H1 (cell line): Measurements from ENCODE around the gene CAMSAP1. TPM values are rescaled to one million over a fixed set of nuclear protein-coding genes. Genes with fewer than 3 reads are reported as not detected.

Experiments
- CTCF ChIA-PET: fragments of 300-600 bp; sonication (Branson Sonifier 250); formaldehyde crosslinking; loops from one replicate; lab custom pipeline; 2021; ENCODE audit not compliant: partially characterized antibody; lab: Charles Lee
- POLR2A ChIA-PET: fragments of 300-600 bp; sonication (Branson Sonifier 250); formaldehyde crosslinking; loops from one replicate; lab custom pipeline; 2021; ENCODE audit warnings: inconsistent platforms; ENCODE audit not compliant: partially characterized antibody; lab: Charles Lee
- DNase-seq, 2 experiments: peaks; one replicate each; pipeline versions ENCODE4 v3.0.0 to v3.0.0-alpha.2; 2010 to 2022; ENCODE audit warnings: low spot score in 2 of 2, low read depth in 1 of 2, mixed read lengths in 1 of 2
- FAIRE-seq: peaks from 2 replicates; lab custom pipeline; 2011; peaks lifted over from hg19 to GRCh38; lab: Jason Lieb, UNC
- H2AFZ ChIP-seq: 2 replicates; pipeline ENCODE4 v1.8.1; 2012; ENCODE audit warnings: low read length, inconsistent platforms
- H2AK5ac ChIP-seq: 2 replicates; pipeline ENCODE4 v1.6.1; 2013; ENCODE audit warnings: low read depth, low read length
- H2BK120ac ChIP-seq: replicated peaks from 2 replicates; pipeline ENCODE3; 2013; ENCODE audit warnings: low read depth, low read length, inconsistent platforms
- H2BK12ac ChIP-seq: 2 replicates; pipeline ENCODE4 v1.6.1; 2013; ENCODE audit warnings: low read depth, low read length
- H2BK15ac ChIP-seq: 2 replicates; pipeline ENCODE4 v1.6.1; 2013; ENCODE audit warnings: low read length
- H2BK20ac ChIP-seq: 2 replicates; pipeline ENCODE4 v1.6.1; 2013; ENCODE audit warnings: low read length
- H2BK5ac ChIP-seq: 2 replicates; pipeline ENCODE4 v1.6.1; 2013; ENCODE audit warnings: low read depth, low read length
- H3K14ac ChIP-seq: 2 replicates; pipeline ENCODE4 v1.6.1; 2013; ENCODE audit warnings: inconsistent platforms; ENCODE audit not compliant: insufficient read length
- H3K18ac ChIP-seq: 2 replicates; pipeline ENCODE4 v1.6.1; 2013; ENCODE audit warnings: low read length; ENCODE audit errors: extremely low read depth
- H3K23ac ChIP-seq: 2 replicates; pipeline ENCODE4 v1.6.1; 2013; ENCODE audit warnings: inconsistent platforms; ENCODE audit not compliant: insufficient read length
- H3K23me2 ChIP-seq: 2 replicates; pipeline ENCODE4 v1.6.1; 2013; ENCODE audit warnings: low read depth, low read length
- H3K27ac ChIP-seq: 2 replicates; pipeline ENCODE4 v1.6.1; 2011; ENCODE audit warnings: low read depth, low read length, inconsistent platforms
- H3K27me3 ChIP-seq, 4 experiments: replicated peaks in 1 of 4; 1 replicate in 1 of 4; 2 replicates in 3 of 4; pipeline versions ENCODE4 v1.6.1 to v1.8.1; 2011 to 2013; ENCODE audit warnings: low read length in 3 of 4, mild to moderate bottlenecking in 3 of 4, inconsistent platforms in 2 of 4, mixed read lengths in 2 of 4, moderate library complexity in 1 of 4; ENCODE audit not compliant: control insufficient read depth in 3 of 4, insufficient read depth in 3 of 4; ENCODE audit errors: extremely low read depth in 1 of 4
- H3K36me3 ChIP-seq, 4 experiments: 2 replicates each; pipeline versions ENCODE4 v1.6.1 to v1.8.1; 2011 to 2013; ENCODE audit warnings: mild to moderate bottlenecking in 4 of 4, low read length in 3 of 4, moderate library complexity in 2 of 4, control low read depth in 1 of 4, inconsistent platforms in 1 of 4; ENCODE audit not compliant: insufficient read depth in 4 of 4, control insufficient read depth in 2 of 4
- H3K4ac ChIP-seq: replicated peaks from 2 replicates; pipeline ENCODE3; 2013; ENCODE audit warnings: low read length, low read depth, mixed read lengths, inconsistent platforms; ENCODE audit not compliant: insufficient read length
- H3K4me1 ChIP-seq, 4 experiments: replicated peaks in 1 of 4; 1 replicate in 1 of 4; 2 replicates in 3 of 4; pipeline versions ENCODE4 v1.6.1 to v1.8.1; 2011 to 2013; ENCODE audit warnings: low read length in 3 of 4, inconsistent platforms in 2 of 4, mixed read lengths in 1 of 4; ENCODE audit not compliant: insufficient read depth in 4 of 4, control insufficient read depth in 3 of 4
- H3K4me2 ChIP-seq, 2 experiments: 2 replicates each; pipeline versions ENCODE4 v1.6.1 to v1.8.1; 2011 to 2013; ENCODE audit warnings: low read depth in 2 of 2, low read length in 2 of 2, control low read depth in 1 of 2, inconsistent platforms in 1 of 2, mild to moderate bottlenecking in 1 of 2; ENCODE audit not compliant: insufficient read depth in 1 of 2
- H3K4me3 ChIP-seq, 4 experiments: fragments of 200-600, 300-600 bp in 1 of 4; sonication (generic), shearing (Covaris generic), sonication (Bioruptor Twin) in 1 of 4; 2 replicates each; pipeline versions ENCODE4 v1.5.1 to v1.8.1; 2011 to 2016; ENCODE audit warnings: low read length in 4 of 4, low read depth in 3 of 4, control low read depth in 2 of 4, inconsistent platforms in 2 of 4, mild to moderate bottlenecking in 2 of 4, mixed read lengths in 1 of 4, moderate library complexity in 1 of 4; ENCODE audit not compliant: insufficient read depth in 2 of 4; ENCODE audit errors: extremely low read depth in 1 of 4
- H3K56ac ChIP-seq: replicated peaks from 2 replicates; pipeline ENCODE3; 2013; ENCODE audit warnings: low read depth, mild to moderate bottlenecking, mixed read lengths, low read length, inconsistent platforms; ENCODE audit not compliant: insufficient read length
- H3K79me1 ChIP-seq: 2 replicates; pipeline ENCODE4 v1.6.1; 2013; ENCODE audit warnings: low read depth, low read length, control low read depth
- H3K79me2 ChIP-seq, 2 experiments: 2 replicates each; pipeline versions ENCODE4 v1.6.1 to v1.8.1; 2012 to 2013; ENCODE audit warnings: low read length in 2 of 2, mild to moderate bottlenecking in 2 of 2, inconsistent platforms in 1 of 2; ENCODE audit not compliant: insufficient read depth in 2 of 2, control insufficient read depth in 1 of 2
- H3K9ac ChIP-seq, 4 experiments: replicated peaks in 1 of 4; 1 replicate in 1 of 4; 2 replicates in 3 of 4; pipeline versions ENCODE4 v1.6.1 to v1.8.1; 2011 to 2013; ENCODE audit warnings: low read depth in 3 of 4, low read length in 3 of 4, control low read depth in 2 of 4, mild to moderate bottlenecking in 2 of 4, moderate library complexity in 2 of 4, inconsistent platforms in 1 of 4; ENCODE audit errors: extremely low read depth in 1 of 4
- H3K9me3 ChIP-seq, 2 experiments: 2 replicates each; pipeline versions ENCODE4 v1.6.1 to v1.8.1; 2012 to 2013; ENCODE audit warnings: mild to moderate bottlenecking in 2 of 2, moderate library complexity in 2 of 2, control low read depth in 1 of 2, inconsistent platforms in 1 of 2, low read depth in 1 of 2, low read length in 1 of 2, mixed read lengths in 1 of 2; ENCODE audit not compliant: insufficient read depth in 2 of 2
- H4K20me1 ChIP-seq, 2 experiments: replicated peaks in 1 of 2; 2 replicates each; pipeline versions ENCODE3 to v1.8.1; 2011 to 2013; ENCODE audit warnings: inconsistent platforms in 2 of 2, low read length in 2 of 2, mild to moderate bottlenecking in 1 of 2; ENCODE audit not compliant: insufficient read depth in 2 of 2, control insufficient read depth in 1 of 2
- H4K5ac ChIP-seq: 2 replicates; pipeline ENCODE4 v1.6.1; 2013; ENCODE audit warnings: low read length, low read depth, mixed read lengths, inconsistent platforms; ENCODE audit not compliant: insufficient read length
- H4K8ac ChIP-seq: 2 replicates; pipeline ENCODE4 v1.8.0; 2013; ENCODE audit warnings: mild to moderate bottlenecking, moderate library complexity, low read length, inconsistent platforms; ENCODE audit not compliant: insufficient read depth; ENCODE audit errors: extremely low read depth
- H4K91ac ChIP-seq: replicated peaks from 2 replicates; pipeline ENCODE3; 2013; ENCODE audit warnings: low read length, mixed read lengths, inconsistent platforms; ENCODE audit not compliant: insufficient read length
- POU5F1 ChIP-seq: IDR thresholded peaks from 2 replicates; pipeline ENCODE4 v1.6.1; 2011; ENCODE audit warnings: low read depth, mild to moderate bottlenecking, low read length, moderate library complexity
- SIX5 ChIP-seq: IDR thresholded peaks from 2 replicates; pipeline ENCODE4 v1.6.1; 2011; ENCODE audit warnings: mild to moderate bottlenecking, low read depth, low read length
- ZNF274 ChIP-seq: IDR thresholded peaks from 2 replicates; pipeline ENCODE4 v1.7.0; 2012; ENCODE audit warnings: low read length, borderline replicate concordance; ENCODE audit errors: extremely low read depth
- WGBS, 2 experiments: shearing (Covaris generic) in 1 of 2; methylation state at CpG; one replicate each; pipeline versions ENCODE4 v1.1.6 to v1.1.7; 2013 to 2015; ENCODE audit warnings: low lambda C conversion rate in 2 of 2, mixed read lengths in 2 of 2, inconsistent platforms in 1 of 2, low coverage in 1 of 2, missing lambda C conversion rate in 1 of 2; ENCODE audit not compliant: insufficient replicate concordance in 2 of 2, insufficient coverage in 1 of 2, insufficient read length in 1 of 2; ENCODE audit errors: extremely low coverage in 1 of 2, missing lambda C conversion rate in 1 of 2; 5-methylcytosine and 5-hydroxymethylcytosine counted together
- polyA plus RNA-seq, 7 experiments: library from polyadenylated mRNA; depleted of rRNA in 3 of 7; stranded (reverse) in 5 of 7; unstranded in 2 of 7; fragments of >200 nt in 5 of 7; fragments of 200-250 nt in 2 of 7; gene quantifications; 1 replicate in 5 of 7; 2 replicates in 1 of 7; 4 replicates in 1 of 7; pipeline versions ENCODE4 v1.2.1 to v1.2.3, GENCODE V29; 2011 to 2013; ENCODE audit warnings: missing spikeins in 2 of 7, mixed read lengths in 2 of 7
- total RNA-seq: library from RNA; stranded (reverse); fragmentation: NEBNext Ultra II Directional; extraction: Animal tissue kit (Norgen Biotek cat#: 25700); gene quantifications from 2 replicates; pipeline ENCODE4 v1.2.1, GENCODE V29; 2021

CAMSAP1 gene
- total and polyA plus RNA-seq, 2 of the 8 experiments (the other 6 are each of a cell fraction or from before 2014, with no cell fraction given): 13.4 to 44.0 TPM

DNA sequence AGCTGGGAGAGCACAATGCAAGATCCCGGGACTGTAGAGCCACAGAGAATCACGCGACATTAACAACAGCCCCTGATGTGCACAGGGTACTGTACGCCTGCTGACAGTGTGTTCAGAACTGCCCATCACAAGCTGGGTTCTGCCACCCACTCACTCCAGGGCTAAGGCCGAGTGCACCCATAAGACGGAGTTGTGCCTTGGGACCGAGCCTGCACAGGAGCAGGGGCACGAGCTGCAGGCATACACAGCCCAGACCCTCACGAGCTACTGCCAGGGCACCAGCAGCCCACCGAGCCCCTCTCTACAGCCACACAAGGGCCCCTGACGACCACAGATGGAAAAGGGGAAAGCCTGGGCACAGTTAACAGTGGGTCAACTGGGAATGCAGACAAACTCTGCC, 67.8 kb downstream of the CAMSAP1 start:
- no peak overlapping the region for H3K4ac ChIP-seq
- peaks cover 0 to 16% (median 7%) of the 10 kb centered on the region in 4 experiments; a peak in 3 of 7 replicates for H3K4me1 ChIP-seq
- H2BK120ac ChIP-seq: no peak overlapping the region
- DNase-seq (no peak), FAIRE-seq (no peak)
- H3K4me2 ChIP-seq: no peak overlapping the region
- H2BK20ac ChIP-seq: no peak overlapping the region
- H2BK15ac ChIP-seq: no peak overlapping the region
- H3K27me3 ChIP-seq: no peaks in the 10 kb centered on the region; a peak in 1 of 7 replicates
- H3K36me3 ChIP-seq: no peaks in the 10 kb centered on the region; a peak in 1 of 8 replicates
- no peak overlapping the region for H3K56ac ChIP-seq
- peaks cover 35% of the 10 kb centered on the region for H3K79me1 ChIP-seq
- no peak overlapping the region for H3K18ac ChIP-seq
- H3K9ac ChIP-seq: no peak overlapping the region
- no peak overlapping the region for H2BK12ac ChIP-seq
- peaks cover 12 to 28% of the 10 kb centered on the region in 2 experiments for H4K20me1 ChIP-seq
- no peak overlapping the region for H2AFZ ChIP-seq
- ChIA-PET POLR2A (interaction anchor here (1.2 kb wide), 2 partner anchors 12 to 14 kb away, joined by 3 read pairs; no protein-coding TSS in a partner anchor), CTCF (interaction anchor here (1.4 to 3.2 kb wide), 4 partner anchors 9 to 20 kb away, joined by 4 to 9 read pairs (median 6); no protein-coding TSS in a partner anchor)
- no peaks in the 10 kb centered on the region; a peak in 1 of 4 replicates for H3K9me3 ChIP-seq
- whole genome bisulfite sequencing, 2 experiments: 88% methylated on average over 11 of the region's 11 CpGs; no CpG with 5 or more reads in 1 of the 2 experiments
- H3K14ac ChIP-seq: no peak overlapping the region
- peak overlapping the region; percentile 48; the same call in 1 of the 2 replicates for H4K8ac ChIP-seq
- H2AK5ac ChIP-seq: no peak overlapping the region
- no peak overlapping the region for H3K23ac ChIP-seq
- H4K91ac ChIP-seq: no peak overlapping the region
- H3K27ac ChIP-seq: no peak overlapping the region
- H3K23me2 ChIP-seq: peaks cover 21% of the 10 kb centered on the region; the same call in 1 of the 2 replicates
- no peak overlapping the region for H3K4me3 ChIP-seq
- H2BK5ac ChIP-seq: peak overlapping the region; percentile 32; the same call in 1 of the 2 replicates
- H4K5ac ChIP-seq: no peak overlapping the region
- H3K79me2 ChIP-seq: peaks cover 14 to 78% of the 10 kb centered on the region in 2 experiments
- TF ChIP-seq ZNF274: no peak
- TF ChIP-seq POU5F1: no peak
- TF ChIP-seq SIX5: no peak
